Prostate gland (tissue), 2 donors: ENCODE results near the gene PLEKHB1.

ENCODE experiments used
- CTCF ChIP-seq, 4 experiments: fragments of 200-600 bp in 2 of 4; fragments of 450-650 bp in 2 of 4; sonication (generic) in 2 of 4; IDR thresholded peaks; 1 replicate in 3 of 4; 2 replicates in 1 of 4; pipeline ENCODE4 v1.5.1; 2016 to 2019; ENCODE audit warnings: antibody characterized with exemption in 4 of 4, mild to moderate bottlenecking in 2 of 4, moderate library complexity in 2 of 4
- POLR2A ChIP-seq: fragments of 450-650 bp; IDR thresholded peaks from one replicate; pipeline ENCODE4 v1.6.1; 2016; ENCODE audit warnings: antibody characterized with exemption, mild to moderate bottlenecking
- POLR2AphosphoS5 ChIP-seq: sonication (generic); formaldehyde crosslinking; IDR thresholded peaks from one replicate; pipeline ENCODE4 v1.6.1; 2017; ENCODE audit warnings: antibody characterized with exemption

- TF ChIP-seq CTCF (IDR thresholded peaks at IDR 0.05), result no peak
- no peak for TF ChIP-seq POLR2AphosphoS5
- no peak for TF ChIP-seq POLR2A
Measured at GRCh38 chr11:73614591-73614990, 31.8 kb upstream of the PLEKHB1 start.
